ENCODE results near the gene NKAIN2.
"Not testable (repeated sequence)": the region's sequence is repeated elsewhere in the genome, so short reads cannot be mapped to it uniquely, and the experiment has no call there.

Gene NKAIN2

GRCh38 chr6:124722141-124722878 lies 918.6 kb downstream of the NKAIN2 start:
- DNase-seq, result peak; percentile 7

- DNase-seq, result no peak
These were observed 920.0 kb downstream of the NKAIN2 start for GRCh38 chr6:124723671-124724070.

DNA sequence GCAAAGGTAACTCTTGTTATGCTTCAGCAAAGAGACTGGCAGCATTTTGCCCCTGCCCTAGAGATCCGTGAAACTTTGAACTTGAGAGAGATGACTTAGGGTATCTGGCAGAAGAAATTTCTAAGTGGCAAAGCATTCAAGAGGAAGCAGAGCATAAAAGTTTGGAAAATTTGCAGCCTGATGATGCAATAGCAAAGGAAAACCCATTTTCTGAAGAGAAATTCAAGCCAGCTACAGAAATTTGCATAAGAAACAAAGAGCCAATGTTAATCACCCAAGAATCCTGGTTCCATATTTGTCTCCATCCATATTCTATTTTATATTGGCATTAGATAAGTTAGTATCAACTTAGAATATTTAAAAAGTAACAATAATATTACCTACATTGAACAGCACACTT lies 934.1 kb downstream of the NKAIN2 start:
- DNase-seq, result not testable (repeated sequence)

DNA sequence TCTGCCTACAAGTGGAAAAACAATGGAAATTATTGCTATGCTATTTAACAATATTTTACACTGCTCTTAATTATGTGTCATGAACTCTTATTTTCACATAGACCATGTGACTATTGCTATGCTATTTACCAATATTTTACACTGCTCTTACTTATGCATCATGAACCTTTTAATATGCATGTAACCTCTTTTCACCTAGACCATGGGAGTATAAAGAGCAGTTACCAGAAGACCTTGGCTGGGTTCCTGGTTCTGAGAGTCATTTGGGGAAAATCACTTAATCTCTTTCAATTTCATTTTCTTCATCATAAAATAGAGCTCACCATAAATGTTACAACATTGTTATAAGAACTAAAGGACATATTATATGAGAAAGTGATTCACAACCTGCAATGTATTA lies 934.8 kb downstream of the NKAIN2 start:
- DNase-seq, result no peak

GRCh38 chr6:124741341-124741740 lies 937.7 kb downstream of the NKAIN2 start:
- no peak for DNase-seq

GRCh38 chr6:124742971-124743370 lies 939.3 kb downstream of the NKAIN2 start:
- no peak for DNase-seq

DNA sequence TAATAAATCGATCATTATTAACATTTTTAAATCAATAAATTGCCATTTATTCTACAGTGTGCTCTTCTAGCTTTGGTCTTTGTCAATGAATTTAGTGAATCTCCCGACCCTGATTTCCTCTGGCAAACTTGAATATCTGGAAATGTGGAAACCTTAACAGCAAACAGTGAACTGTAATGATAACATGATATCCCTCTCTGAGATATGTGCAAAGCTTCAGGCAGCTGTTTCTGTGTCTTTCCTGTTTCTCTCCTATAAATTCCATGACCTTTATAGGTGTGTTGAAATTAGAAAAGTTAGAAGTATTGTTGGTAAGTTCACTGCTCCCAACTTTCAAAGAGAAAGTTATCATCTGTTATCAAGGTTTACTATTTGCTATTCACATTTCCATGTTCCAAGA lies 939.8 kb downstream of the NKAIN2 start:
- DNase-seq, result no peak

DNA sequence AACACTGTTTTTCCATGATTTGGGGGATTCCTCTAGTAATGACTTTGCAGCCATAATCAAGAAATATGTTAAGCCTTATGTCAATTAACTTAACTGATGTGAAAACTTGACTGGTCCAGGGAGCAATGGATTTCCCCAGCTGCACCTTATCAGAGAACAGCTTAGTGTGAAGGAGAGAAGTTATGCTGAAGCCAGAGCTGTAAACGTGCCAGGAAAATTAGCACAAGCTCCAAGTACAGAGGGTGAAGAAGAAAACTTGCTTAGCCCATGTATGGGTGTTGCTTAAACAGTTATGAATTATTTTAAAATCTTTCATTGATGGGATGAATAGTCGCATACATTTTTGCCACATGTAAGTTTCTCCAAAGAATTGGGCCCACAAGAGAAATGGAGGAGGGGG lies 943.7 kb downstream of the NKAIN2 start:
- DNase-seq, result no peak

DNA sequence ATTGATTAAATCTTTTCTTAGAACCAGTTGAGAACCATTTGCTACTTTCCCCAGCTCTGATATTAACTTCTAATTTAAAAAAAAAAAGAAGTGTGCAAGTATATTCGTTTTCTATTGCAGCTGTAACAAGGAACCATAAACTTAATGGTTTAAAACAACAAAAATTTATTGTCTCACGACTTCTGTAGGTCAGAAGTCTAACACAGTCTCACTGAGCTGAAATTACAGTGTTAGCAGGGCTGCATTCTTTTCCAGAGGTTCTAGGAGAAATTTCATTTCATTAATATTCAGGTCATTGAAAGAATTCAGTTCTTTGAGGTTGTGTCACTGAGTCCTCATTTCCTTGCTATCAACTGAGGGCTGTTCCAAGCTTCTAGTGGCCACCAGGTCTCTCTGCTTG lies 945.1 kb downstream of the NKAIN2 start:
- DNase-seq, result no peak

- no peak for DNase-seq
These were observed 949.3 kb downstream of the NKAIN2 start for GRCh38 chr6:124753001-124753400.

- no peak for DNase-seq
These were observed 950.0 kb downstream of the NKAIN2 start for GRCh38 chr6:124753562-124754105.

DNA sequence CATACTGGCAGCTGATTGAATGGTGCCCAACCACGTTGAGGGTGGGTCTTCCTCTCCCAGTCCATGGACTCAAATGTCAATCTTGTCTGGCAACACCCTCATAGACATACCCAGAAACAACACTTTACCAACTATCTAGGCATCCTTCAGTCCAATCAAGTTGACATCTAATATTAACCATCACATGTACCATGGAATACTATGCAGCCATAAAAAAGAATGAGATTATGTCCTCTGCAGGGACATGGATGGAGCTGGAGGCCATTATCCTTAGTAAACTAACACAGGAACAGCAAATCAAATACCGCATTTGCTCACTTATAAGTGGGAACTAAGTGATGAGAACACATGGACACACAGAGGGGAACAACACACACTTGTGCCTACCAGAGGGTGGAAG lies 951.7 kb downstream of the NKAIN2 start:
- DNase-seq, result no peak

- peak; percentile 13 for DNase-seq
These were observed 953.9 kb downstream of the NKAIN2 start for GRCh38 chr6:124757560-124757959.

- no peak for DNase-seq
These were observed 955.0 kb downstream of the NKAIN2 start for GRCh38 chr6:124758663-124759062.

GRCh38 chr6:124765280-124765679 lies 961.6 kb downstream of the NKAIN2 start:
- DNase-seq, result peak; percentile 50

GRCh38 chr6:124768224-124768623 lies 964.6 kb downstream of the NKAIN2 start:
- no peak for DNase-seq

GRCh38 chr6:124769811-124770544 lies 966.3 kb downstream of the NKAIN2 start:
- DNase-seq, result no peak

DNA sequence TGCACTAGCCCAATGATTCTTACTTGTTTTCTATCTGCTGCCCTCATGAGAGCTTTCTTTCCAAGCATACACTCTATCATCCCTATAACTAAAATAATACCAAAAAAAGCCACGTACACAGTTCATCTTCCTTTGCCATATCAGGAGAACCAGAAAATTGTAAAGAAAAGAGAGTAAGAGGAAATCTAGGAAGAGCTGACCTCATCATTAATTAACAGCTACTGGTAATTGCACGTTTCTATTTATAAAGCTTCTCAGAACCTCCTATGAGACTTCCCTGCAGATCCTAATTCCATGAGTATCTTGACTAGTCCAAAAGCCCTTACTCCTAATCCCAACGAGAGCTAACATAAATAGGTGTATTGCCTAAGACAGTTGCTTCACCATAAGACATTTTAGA lies 967.1 kb downstream of the NKAIN2 start:
- DNase-seq, result no peak

DNA sequence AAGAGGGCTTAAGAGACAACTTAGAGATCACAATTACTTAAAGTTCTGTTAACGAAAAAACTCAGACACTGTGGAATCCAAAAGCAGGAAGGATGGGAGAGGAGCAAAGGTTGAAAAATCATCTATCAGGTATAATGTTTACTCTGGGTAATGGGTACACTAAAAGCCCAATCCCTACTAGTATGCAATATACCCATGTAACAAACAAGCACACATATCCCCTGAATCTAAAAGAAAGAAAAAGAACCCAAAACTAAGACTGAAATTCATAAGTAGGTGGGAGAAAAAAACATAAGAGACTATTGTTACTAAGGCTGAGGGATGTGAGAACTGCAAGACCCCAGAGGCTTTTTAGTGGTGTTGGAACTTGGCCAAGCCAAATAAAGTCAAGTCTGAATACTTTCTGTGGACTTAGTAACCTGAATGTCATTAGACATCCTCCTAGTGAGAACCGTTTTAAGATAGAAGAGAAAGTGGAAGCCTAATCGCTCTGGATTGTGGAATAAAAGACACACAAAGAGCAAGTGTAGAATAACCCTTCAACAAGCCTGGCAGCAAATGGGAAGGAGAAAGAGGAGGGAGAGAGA lies 969.2 kb downstream of the NKAIN2 start:
- DNase-seq, result no peak

- DNase-seq, result no peak
These were observed 971.5 kb downstream of the NKAIN2 start for GRCh38 chr6:124775121-124775520.

GRCh38 chr6:124777863-124778262 lies 974.2 kb downstream of the NKAIN2 start:
- DNase-seq, result no peak

DNA sequence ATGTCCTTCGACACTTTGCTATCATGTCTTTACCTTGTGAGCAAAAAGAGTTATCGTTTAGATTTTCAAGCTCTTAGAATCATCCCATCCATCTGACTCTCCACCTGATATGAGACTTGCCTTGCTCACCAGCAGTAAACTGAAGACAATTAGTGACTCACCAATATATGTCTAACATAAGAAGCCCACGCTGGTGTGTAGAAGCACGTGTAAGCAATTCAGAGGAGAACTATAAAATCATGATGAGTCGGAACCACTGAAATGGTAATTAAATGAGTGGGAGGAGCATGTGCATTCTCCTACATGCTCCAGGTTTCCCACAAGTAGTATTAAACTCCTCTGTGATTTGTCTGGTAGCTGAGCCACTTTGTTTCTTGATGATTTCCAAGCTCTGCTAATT lies 977.0 kb downstream of the NKAIN2 start:
- no peak for DNase-seq

GRCh38 chr6:124783344-124783743 lies 979.7 kb downstream of the NKAIN2 start:
- no peak for DNase-seq

- DNase-seq, result no peak
These were observed 987.5 kb downstream of the NKAIN2 start for GRCh38 chr6:124791156-124791555.
